IPS-20b (cell line): ENCODE data around the gene ZFC3H1.
A peak's percentile ranks its signal among the peaks of the same experiment; 100 is the strongest.
"Not testable (repeated sequence)": the region's sequence is repeated elsewhere in the genome, so short reads cannot be mapped to it uniquely, and the experiment has no call there.

Source experiments
- H3K27ac ChIP-seq: one replicate; pipeline ENCODE4 v1.5.1; 2013; ENCODE audit warnings: low read length
- H3K27me3 ChIP-seq: 2 replicates; pipeline ENCODE4 v1.6.1; 2013; ENCODE audit warnings: mild to moderate bottlenecking, low read length, inconsistent platforms; ENCODE audit not compliant: insufficient read depth
- H3K36me3 ChIP-seq: 2 replicates; pipeline ENCODE4 v1.6.1; 2013; ENCODE audit warnings: low read depth, mild to moderate bottlenecking, inconsistent platforms, low read length, moderate library complexity; ENCODE audit not compliant: insufficient read depth
- H3K4me1 ChIP-seq: 2 replicates; pipeline ENCODE4 v1.6.1; 2013; ENCODE audit warnings: mild to moderate bottlenecking, control low read depth, inconsistent platforms, low read length, moderate library complexity; ENCODE audit not compliant: insufficient read depth
- H3K4me3 ChIP-seq: 2 replicates; pipeline ENCODE4 v1.5.1; 2013; ENCODE audit warnings: mild to moderate bottlenecking, low read length, inconsistent platforms
- H3K9ac ChIP-seq: 2 replicates; pipeline ENCODE4 v1.6.1; 2013; ENCODE audit warnings: low read depth, mild to moderate bottlenecking, inconsistent platforms, low read length, moderate library complexity
- H3K9me3 ChIP-seq: 2 replicates; pipeline ENCODE4 v1.6.1; 2013; ENCODE audit warnings: mild to moderate bottlenecking, low read depth, low read length, inconsistent platforms; ENCODE audit not compliant: insufficient read depth

Gene ZFC3H1

GRCh38 chr12:71663561-71664410, at the start of gene ZFC3H1, which contains the start of gene THAP2:
Gene ZFC3H1, minus strand, starts transcription at chr12:71663848. Its CDS starts 238 bp downstream, at chr12:71663610.
Gene THAP2, plus strand, starts transcription at chr12:71664301. Its CDS starts 209 bp downstream, at chr12:71664510.
- peak within 1 kb of the TSS; percentile 94 for H3K4me3 ChIP-seq
- H3K36me3 ChIP-seq = peaks cover 12% of the 10 kb centered on the region
- no peaks in the 10 kb centered on the region; the same call in 1 of the 2 replicates for H3K4me1 ChIP-seq
- peak within 1 kb of the TSS; percentile 95 for H3K27ac ChIP-seq
- H3K9ac ChIP-seq = peak within 1 kb of the TSS; percentile 98
- H3K27me3 ChIP-seq = no peaks in the 10 kb centered on the region
- H3K9me3 ChIP-seq = no peaks in the 10 kb centered on the region

- Histone ChIP-seq H3K9me3 (peaks cover 9% of the 10 kb centered on the region; the same call in 1 of the 2 replicates), H3K4me1 (peaks cover 16% of the 10 kb centered on the region), H3K36me3 (no peaks in the 10 kb centered on the region), H3K27ac (no peak overlapping the region), H3K9ac (no peak overlapping the region), H3K27me3 (no peaks in the 10 kb centered on the region), H3K4me3 (no peak overlapping the region)
Measured at GRCh38 chr12:71710276-71711125, 46.9 kb upstream of the ZFC3H1 start.

GRCh38 chr12:71708658-71709057, 45.0 kb upstream of the ZFC3H1 start:
- Histone ChIP-seq H3K36me3 (no peaks in the 10 kb centered on the region), H3K4me1 (peaks cover 16% of the 10 kb centered on the region), H3K9me3 (peaks cover 2% of the 10 kb centered on the region; the same call in 1 of the 2 replicates), H3K27ac (no peak overlapping the region), H3K9ac (no peak overlapping the region), H3K4me3 (no peak overlapping the region), H3K27me3 (no peaks in the 10 kb centered on the region)

- no peaks in the 10 kb centered on the region for H3K27me3 ChIP-seq
- no peaks in the 10 kb centered on the region for H3K9me3 ChIP-seq
- H3K27ac ChIP-seq = no peak overlapping the region
- no peak overlapping the region for H3K4me3 ChIP-seq
- H3K9ac ChIP-seq = no peak overlapping the region
- H3K4me1 ChIP-seq = peaks cover 14% of the 10 kb centered on the region
- H3K36me3 ChIP-seq = 0 out of 2 replicates have a peak, but pooled peaks cover 9% of the 10 kb centered on the region
Measured at GRCh38 chr12:71704920-71705319, 41.3 kb upstream of the ZFC3H1 start.

- Histone ChIP-seq H3K36me3 (0 out of 2 replicates have a peak, but pooled peaks cover 18% of the 10 kb centered on the region), H3K9me3 (no peaks in the 10 kb centered on the region), H3K27me3 (no peaks in the 10 kb centered on the region), H3K4me3 (no peak overlapping the region), H3K27ac (no peak overlapping the region), H3K4me1 (0 out of 2 replicates have a peak, but pooled peaks cover 1% of the 10 kb centered on the region), H3K9ac (no peak overlapping the region)
Measured at GRCh38 chr12:71703206-71703605, 39.6 kb upstream of the ZFC3H1 start.

- H3K27me3 ChIP-seq = no peaks in the 10 kb centered on the region
- peaks cover 22% of the 10 kb centered on the region; the same call in 1 of the 2 replicates for H3K36me3 ChIP-seq
- H3K4me3 ChIP-seq = no peak overlapping the region
- H3K9me3 ChIP-seq = no peaks in the 10 kb centered on the region
- H3K27ac ChIP-seq = no peak overlapping the region
- no peaks in the 10 kb centered on the region for H3K4me1 ChIP-seq
- H3K9ac ChIP-seq = no peak overlapping the region
Measured at GRCh38 chr12:71702590-71702989, 38.9 kb upstream of the ZFC3H1 start.

GRCh38 chr12:71702181-71702580, 38.5 kb upstream of the ZFC3H1 start:
- H3K9me3 ChIP-seq, H3K9ac ChIP-seq, H3K27me3 ChIP-seq, H3K4me1 ChIP-seq, H3K27ac ChIP-seq, H3K4me3 ChIP-seq: not testable (repeated sequence)
- H3K36me3 ChIP-seq = peaks cover 26% of the 10 kb centered on the region

- H3K9ac ChIP-seq = no peak overlapping the region
Measured at GRCh38 chr12:71695782-71696181, 32.1 kb upstream of the ZFC3H1 start.

GRCh38 chr12:71694099-71694820, 30.6 kb upstream of the ZFC3H1 start:
- Histone ChIP-seq H3K4me3 (no peak overlapping the region), H3K36me3 (peaks cover 20% of the 10 kb centered on the region), H3K9me3 (no peaks in the 10 kb centered on the region), H3K27ac (no peak overlapping the region), H3K27me3 (no peaks in the 10 kb centered on the region), H3K9ac (no peak overlapping the region), H3K4me1 (no peaks in the 10 kb centered on the region)

More at GRCh38 chr12:71695782-71696181, 32.1 kb upstream of the ZFC3H1 start:
- no peak overlapping the region for H3K4me3 ChIP-seq
- no peaks in the 10 kb centered on the region for H3K9me3 ChIP-seq
- no peaks in the 10 kb centered on the region for H3K4me1 ChIP-seq
- no peaks in the 10 kb centered on the region for H3K27me3 ChIP-seq
- peaks cover 27% of the 10 kb centered on the region for H3K36me3 ChIP-seq
- H3K27ac ChIP-seq = no peak overlapping the region

- H3K27me3 ChIP-seq, H3K4me3 ChIP-seq, H3K9me3 ChIP-seq, H3K9ac ChIP-seq, H3K4me1 ChIP-seq, H3K27ac ChIP-seq: not testable (repeated sequence)
- peaks cover 17% of the 10 kb centered on the region for H3K36me3 ChIP-seq
Measured at GRCh38 chr12:71693651-71694050, 30.0 kb upstream of the ZFC3H1 start.

GRCh38 chr12:71693126-71693525, 29.5 kb upstream of the ZFC3H1 start:
- Histone ChIP-seq H3K9ac (no peak overlapping the region), H3K4me1 (no peaks in the 10 kb centered on the region), H3K36me3 (peaks cover 13% of the 10 kb centered on the region), H3K4me3 (no peak overlapping the region), H3K27me3 (no peaks in the 10 kb centered on the region), H3K9me3 (no peaks in the 10 kb centered on the region), H3K27ac (no peak overlapping the region)
